EL (cell line): ENCODE data around the gene SLC45A1.

Experiments
- DNase-seq: peaks from one replicate; pipeline ENCODE4 v3.0.0-alpha.2; 2016

The SLC45A1 gene

DNA sequence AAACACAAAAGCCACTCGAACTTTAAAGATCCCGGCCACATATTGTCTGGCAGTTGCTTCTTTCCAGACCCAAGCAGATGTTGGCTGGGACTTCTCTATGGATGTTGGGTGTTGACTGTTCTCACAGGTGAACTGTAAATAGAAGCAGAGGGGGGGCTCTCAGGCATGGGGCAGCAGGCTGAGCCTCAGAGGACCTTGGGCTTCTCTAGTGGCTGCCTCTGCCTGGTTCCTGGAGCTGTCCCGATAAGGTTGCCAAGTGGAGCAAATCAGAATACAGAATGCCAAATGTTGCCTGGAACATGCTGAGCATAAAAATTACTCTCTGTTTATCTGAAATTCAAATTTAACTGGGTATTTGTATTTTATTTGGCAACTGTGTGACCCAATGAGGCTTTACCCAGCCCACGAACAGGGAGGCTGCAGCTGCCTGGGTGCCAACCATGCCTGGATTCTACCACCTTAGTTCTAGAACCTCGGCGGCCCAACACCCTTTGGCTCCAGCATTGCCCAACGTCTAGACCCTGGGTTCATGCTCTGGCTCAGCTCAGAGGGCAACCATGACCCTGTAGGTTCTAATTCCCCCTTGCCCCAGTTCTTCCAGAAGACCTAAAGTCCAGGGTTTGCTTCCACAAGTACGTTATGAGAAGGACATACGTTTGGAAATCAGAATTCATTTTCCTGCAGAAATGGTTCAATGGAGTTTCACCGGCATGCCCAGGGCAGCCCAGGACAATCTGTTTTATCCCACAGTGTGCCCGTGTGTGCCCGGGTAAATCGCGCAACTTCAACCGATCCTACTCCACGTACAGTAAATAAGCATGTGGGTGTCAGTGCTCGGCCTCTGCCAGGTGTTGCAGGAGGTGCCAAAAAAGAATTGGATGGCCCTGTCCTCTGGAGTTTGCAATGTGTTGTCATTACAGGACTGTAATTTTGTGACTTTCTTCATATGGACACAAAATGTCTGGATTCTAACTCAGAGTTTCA, 5.4 kb upstream of the SLC45A1 start:
- DNase-seq: no peak

DNA sequence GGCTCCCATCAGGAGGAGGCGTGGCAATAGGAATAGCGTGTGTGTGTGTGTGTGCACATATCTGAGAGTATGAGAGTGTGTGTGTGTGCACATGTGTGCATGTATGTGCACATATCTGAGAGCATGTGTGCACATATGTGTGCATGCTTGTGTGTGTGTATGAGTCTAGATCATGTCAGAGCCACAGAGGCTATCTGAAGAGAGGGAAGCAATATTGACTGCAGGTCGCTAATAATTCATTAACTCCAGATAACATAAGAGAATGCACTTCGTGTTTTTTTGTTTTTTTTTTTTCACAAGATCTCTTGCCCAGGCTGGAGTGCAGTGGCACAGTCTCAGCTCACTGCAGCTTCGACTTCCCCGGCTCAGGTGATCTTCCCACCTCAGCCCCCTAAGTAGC, 4.7 kb upstream of the SLC45A1 start:
- no peak for DNase-seq

DNA sequence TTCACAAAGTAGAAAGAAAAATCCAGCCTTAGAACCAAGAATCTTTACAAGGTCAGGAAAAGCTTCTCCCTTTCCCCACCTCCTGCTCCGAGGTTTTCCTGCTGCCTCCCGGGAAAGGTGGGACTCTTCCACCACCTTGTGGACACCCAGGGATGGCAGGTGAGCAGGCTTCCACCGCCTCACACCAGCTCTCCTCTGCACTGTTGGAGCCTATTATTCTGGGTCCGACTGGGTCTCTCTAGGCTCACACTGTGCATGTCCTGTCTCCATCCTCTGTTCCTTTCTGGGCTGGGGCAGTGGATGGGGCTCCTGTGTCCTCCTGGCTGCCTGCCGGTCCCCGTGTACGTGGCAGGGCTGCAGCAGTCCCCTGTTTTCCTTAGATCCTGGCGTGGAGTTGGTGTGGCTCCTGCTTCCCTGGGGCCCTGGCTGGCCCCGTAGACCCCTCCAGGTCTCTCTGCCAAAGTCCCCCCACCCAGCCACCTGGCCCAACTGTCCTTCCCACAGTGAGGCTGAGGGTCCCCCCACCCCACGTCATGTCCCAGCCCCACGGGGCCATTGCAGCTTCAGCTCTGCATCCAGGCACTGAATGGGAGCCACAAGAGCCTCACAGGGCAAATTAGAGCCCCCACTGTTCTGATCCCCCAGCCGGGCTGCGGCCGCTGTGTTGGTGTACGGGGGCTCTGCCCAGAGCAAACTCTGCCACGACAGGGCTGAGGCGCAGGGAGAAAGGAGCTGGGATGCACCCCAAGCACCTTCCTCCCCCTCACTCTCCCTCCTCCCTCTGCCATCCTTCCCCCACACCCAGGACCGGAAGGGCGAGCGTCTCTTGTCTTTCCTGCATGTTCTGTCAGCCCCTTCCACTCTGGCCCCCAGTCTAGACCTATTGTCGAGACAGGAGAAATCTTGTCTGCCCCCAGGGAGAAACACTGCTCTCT, 3.3 kb upstream of the SLC45A1 start:
- DNase-seq: peak; percentile 76

GRCh38 chr1:8315573-8316475, 2.1 kb upstream of the SLC45A1 start:
- DNase-seq: no peak

GRCh38 chr1:8318436-8318835, 522 bp downstream of the SLC45A1 start:
- DNase-seq: no peak

GRCh38 chr1:8321612-8322011, 3.7 kb downstream of the SLC45A1 start:
- no peak for DNase-seq

DNA sequence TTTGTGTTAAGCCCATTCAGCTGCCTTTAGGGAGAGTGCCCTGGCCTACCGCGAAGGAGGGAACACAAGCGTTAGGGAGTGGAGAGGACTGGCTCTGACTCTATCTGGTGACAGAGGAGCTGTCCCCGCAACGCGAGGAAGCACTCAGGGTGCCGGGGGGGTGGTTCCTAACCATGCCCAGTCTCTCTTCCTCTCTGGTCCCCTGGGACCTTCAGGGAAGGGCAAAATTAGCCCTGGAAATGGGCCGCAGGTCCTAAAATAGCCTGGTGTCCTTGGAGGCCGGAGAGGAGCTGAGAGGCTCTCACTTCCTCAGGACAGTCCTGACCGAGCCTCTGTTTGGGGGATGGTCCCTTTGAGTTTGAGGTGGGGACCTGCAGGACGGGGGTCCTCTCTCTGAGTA, 5.8 kb downstream of the SLC45A1 start:
- no peak for DNase-seq

DNA sequence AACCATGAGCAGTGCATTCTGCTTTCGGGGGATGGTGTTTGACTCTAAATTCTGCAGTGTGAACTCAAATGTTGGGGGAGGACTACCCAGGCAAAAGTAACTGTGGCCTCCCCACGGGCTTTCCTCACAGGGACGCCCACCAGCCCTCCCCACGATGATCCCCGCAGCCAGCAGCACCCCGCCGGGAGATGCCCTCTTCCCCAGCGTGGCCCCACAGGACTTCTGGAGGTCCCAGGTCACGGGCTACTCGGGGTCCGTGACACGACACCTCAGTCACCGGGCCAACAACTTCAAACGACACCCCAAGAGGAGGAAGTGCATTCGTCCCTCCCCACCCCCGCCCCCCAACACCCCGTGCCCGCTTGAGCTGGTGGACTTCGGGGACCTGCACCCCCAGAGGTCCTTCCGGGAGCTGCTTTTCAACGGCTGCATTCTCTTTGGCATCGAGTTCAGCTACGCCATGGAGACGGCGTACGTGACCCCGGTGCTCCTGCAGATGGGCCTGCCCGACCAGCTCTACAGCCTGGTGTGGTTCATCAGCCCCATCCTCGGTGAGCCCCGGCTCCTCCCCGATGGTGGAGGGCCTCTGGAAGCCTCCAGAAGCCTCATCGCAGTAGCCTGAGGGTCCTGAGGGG, 6.4 kb downstream of the SLC45A1 start:
- DNase-seq: no peak

DNA sequence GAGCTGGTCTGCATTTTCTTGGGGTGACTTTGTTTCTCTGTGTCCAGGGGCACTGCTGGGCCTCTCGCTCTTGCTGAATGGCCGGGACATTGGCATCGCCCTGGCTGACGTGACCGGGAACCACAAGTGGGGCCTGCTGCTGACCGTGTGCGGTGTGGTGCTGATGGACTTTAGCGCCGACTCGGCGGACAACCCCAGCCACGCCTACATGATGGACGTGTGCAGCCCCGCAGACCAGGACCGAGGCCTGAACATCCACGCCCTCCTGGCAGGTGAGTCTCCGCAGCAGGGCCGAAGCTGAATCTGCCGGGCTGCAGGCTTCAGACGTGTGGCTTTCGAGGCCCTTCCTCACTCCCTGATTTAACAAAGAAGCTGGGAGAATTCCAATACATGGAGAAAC, 7.9 kb downstream of the SLC45A1 start:
- no peak for DNase-seq

DNA sequence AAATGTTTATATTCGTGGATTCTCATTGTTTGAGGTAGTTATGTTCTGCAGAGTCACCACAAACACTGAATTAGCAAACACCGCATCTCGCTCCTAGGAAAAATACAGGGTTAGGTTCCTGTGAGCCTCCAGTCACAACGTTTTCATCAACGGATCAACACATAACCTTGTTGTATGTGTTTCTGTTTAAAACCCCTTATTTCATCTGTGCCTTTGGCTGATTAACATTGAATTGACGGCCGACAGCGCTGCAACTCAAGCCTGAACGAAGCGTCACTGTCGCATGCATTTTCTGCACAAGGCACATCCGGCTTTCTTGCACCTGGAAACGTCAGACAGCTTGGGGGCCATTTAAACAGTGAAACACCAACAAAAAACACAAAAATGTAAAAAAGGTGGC, 8.4 kb downstream of the SLC45A1 start:
- DNase-seq: no peak

- DNase-seq: no peak
These were observed 10.4 kb downstream of the SLC45A1 start for GRCh38 chr1:8328271-8328670.

DNA sequence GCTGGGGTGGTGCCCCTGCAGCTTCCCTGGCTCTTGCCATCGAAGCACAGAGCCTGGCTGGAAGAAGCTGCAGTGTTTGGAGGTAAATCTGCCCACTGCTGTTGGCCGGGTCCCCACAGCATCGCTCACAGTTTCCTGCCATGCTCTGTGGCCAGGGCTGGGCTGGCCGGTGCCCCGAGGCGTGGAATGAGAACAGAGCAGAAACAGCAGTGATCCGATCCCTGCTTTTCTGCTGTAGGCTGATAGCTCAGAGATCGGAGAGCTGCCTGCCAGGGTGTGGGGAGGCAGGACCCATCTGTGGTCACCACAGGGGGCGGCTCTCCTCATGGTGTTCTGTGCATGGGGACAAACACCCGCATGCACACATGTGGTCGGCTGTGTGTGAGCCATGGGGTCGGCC, 11.5 kb downstream of the SLC45A1 start:
- DNase-seq: no peak

- no peak for DNase-seq
These were observed 11.9 kb downstream of the SLC45A1 start for GRCh38 chr1:8329858-8330257.

- DNase-seq: no peak
These were observed 12.6 kb downstream of the SLC45A1 start for GRCh38 chr1:8330271-8331125.

DNA sequence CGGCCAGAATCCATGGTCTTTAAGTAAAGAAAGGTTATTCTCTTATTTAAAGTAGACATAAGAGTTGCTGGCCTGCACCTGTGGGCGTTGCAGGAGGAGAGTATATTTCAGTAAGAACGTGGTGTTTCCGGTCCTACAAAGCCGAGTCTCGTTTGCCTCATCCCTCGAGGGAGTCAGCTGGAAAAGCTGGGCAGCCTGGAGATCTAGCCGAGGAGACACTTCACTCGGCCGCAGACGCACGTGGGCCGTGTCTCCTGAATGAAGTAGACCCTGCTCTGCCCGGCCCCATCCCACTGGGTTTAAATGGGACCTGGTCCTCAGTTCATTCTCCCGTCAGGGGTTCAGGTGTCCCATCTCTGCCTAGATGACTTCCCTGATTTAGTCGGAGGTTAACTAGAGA, 14.9 kb downstream of the SLC45A1 start:
- DNase-seq: no peak

- DNase-seq: no peak
These were observed 15.5 kb downstream of the SLC45A1 start for GRCh38 chr1:8333246-8333987.

- no peak for DNase-seq
These were observed 16.4 kb downstream of the SLC45A1 start for GRCh38 chr1:8334106-8334851.

DNA sequence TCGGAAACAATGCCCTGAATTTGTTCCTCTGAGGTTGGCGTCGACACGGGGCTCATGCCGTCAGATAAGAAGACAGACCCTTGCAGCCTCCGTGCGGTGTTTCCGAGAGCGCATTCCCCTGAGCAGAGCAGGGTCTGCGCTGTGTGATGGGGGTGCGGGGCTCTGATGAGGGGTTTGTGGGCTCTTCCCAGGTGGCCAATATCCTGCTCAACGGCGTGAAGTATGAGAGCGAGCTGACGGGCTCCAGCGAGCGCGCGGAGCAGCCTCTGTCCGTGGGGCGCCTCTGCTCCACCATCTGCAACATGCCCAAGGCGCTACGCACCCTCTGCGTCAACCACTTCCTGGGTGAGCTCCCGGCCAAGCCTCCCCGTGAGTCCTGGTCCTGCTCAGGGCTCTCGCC, 17.3 kb downstream of the SLC45A1 start:
- no peak for DNase-seq

- DNase-seq: no peak
These were observed 20.0 kb downstream of the SLC45A1 start for GRCh38 chr1:8337776-8338525.
